Loucy (cell line): Measurements from ENCODE around the gene RPL3.
"Not testable (repeated sequence)": the region's sequence is repeated elsewhere in the genome, so short reads cannot be mapped to it uniquely, and the experiment has no call there.

ENCODE experiments used
- EZH2phosphoT487 ChIP-seq: fragments of 200-600 bp; IDR thresholded peaks from 2 replicates; pipeline ENCODE4 v1.6.1; 2018; ENCODE audit warnings: antibody characterized with exemption, mild to moderate bottlenecking, moderate library complexity, borderline replicate concordance
- TF ChIP-seq, protein P1 (sequence below): fragments of 200-600 bp; sonication (generic); conservative IDR thresholded peaks from 2 replicates; pipeline ENCODE4 v1.5.1; 2014; ENCODE audit warnings: mild to moderate bottlenecking, antibody characterized with exemption, low read length

DNA sequence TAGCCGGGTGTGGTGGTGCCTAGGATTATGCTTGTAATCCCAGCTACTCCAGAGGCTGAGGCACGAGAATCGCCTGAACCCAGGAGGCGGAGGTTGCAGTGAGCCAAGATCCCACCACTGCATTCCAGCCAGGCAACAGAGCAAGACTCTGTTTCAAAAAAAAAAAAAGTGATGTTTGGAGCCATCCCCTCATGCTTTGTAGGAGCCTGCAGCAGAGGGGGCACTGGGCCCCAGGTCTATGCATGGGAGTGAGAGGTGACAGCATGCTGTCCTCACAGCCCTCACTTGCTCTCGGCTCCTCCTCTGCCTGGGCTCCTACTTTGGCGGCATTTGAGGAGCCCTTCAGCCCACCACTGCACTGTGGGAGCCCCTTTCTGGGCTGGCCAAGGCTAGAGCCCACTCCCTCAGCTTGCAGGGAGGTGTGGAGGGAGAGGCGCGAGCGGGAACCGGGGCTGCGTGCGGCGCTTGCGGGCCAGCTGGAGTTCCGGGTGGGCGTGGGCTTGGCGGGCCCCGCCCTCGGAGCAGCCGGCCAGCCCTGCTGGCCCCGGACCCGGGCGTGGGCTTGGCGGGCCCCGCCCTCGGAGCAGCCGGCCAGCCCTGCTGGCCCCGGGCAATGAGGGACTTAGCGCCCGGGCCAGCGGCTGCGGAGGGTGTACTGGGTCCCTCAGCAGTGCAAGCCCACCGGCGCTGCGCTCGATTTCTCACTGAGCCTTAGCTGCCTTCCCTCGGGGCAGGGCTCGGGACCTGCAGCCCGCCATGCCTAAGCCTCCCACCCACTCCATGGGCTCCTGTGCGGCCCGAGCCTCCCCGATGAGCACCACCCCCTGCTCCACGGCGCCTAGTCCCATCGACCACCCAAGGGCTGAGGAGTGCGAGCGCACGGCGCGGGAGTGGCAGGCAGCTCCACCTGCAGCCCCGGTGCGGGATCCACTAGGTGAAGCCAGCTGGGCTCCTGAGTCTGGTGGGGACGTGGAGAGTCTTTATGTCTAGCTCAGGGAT is 38.0 kb upstream of the RPL3 start:
- TF ChIP-seq, protein P1, sequence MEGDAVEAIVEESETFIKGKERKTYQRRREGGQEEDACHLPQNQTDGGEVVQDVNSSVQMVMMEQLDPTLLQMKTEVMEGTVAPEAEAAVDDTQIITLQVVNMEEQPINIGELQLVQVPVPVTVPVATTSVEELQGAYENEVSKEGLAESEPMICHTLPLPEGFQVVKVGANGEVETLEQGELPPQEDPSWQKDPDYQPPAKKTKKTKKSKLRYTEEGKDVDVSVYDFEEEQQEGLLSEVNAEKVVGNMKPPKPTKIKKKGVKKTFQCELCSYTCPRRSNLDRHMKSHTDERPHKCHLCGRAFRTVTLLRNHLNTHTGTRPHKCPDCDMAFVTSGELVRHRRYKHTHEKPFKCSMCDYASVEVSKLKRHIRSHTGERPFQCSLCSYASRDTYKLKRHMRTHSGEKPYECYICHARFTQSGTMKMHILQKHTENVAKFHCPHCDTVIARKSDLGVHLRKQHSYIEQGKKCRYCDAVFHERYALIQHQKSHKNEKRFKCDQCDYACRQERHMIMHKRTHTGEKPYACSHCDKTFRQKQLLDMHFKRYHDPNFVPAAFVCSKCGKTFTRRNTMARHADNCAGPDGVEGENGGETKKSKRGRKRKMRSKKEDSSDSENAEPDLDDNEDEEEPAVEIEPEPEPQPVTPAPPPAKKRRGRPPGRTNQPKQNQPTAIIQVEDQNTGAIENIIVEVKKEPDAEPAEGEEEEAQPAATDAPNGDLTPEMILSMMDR, result not testable (repeated sequence)
- TF ChIP-seq EZH2phosphoT487, result not testable (repeated sequence)
